ENCODE data around the gene EGR2. TPM values are rescaled to one million over a fixed set of nuclear protein-coding genes. Genes with fewer than 3 reads are reported as not detected.

The EGR2 gene
- total RNA-seq, 1 donor = 11.9 TPM

GRCh38 chr10:62831346-62831745 is 15.2 kb upstream of the EGR2 start:
- Histone ChIP-seq H3K4me1 (ENCODE audit: insufficient read depth, low read length) (no peaks in the 10 kb centered on the region), H3K9me3 (ENCODE audit: low read depth, low read length) (no peaks in the 10 kb centered on the region), H3K4me3 (ENCODE audit: low read length) (no peak overlapping the region), H3K27me3 (ENCODE audit: insufficient read depth, low read length) (peaks cover 7% of the 10 kb centered on the region)

DNA sequence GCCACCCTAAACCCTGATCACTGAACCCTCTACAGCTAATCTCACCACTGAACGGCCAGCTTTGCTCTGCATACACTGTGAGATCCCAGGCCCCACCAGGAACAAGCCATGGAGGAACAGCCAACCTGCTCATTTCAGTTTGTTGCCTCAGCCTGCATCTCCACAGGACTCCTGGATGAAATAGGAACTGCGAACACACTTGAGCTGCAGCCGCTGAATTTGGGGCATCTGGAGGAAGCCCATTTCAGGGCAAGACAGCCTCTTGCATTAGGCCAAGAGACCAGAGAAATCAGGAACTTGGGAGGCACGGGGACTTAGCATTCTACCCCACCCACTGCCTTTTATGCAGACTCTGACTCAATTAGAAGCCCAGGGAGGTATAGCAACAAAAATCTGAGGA is 14.5 kb upstream of the EGR2 start:
- Histone ChIP-seq H3K4me3 (ENCODE audit: low read length) (no peak overlapping the region), H3K27me3 (ENCODE audit: insufficient read depth, low read length) (peaks cover 7% of the 10 kb centered on the region), H3K9me3 (ENCODE audit: low read depth, low read length) (no peaks in the 10 kb centered on the region), H3K4me1 (ENCODE audit: insufficient read depth, low read length) (no peaks in the 10 kb centered on the region)

- H3K9me3 ChIP-seq (ENCODE audit: low read depth, low read length) = no peaks in the 10 kb centered on the region
- peaks cover 7% of the 10 kb centered on the region for H3K27me3 ChIP-seq (ENCODE audit: insufficient read depth, low read length)
- no peaks in the 10 kb centered on the region for H3K4me1 ChIP-seq (ENCODE audit: insufficient read depth, low read length)
- H3K4me3 ChIP-seq (ENCODE audit: low read length) = no peak overlapping the region
Observed at GRCh38 chr10:62829622-62830021, 13.5 kb upstream of the EGR2 start.

DNA sequence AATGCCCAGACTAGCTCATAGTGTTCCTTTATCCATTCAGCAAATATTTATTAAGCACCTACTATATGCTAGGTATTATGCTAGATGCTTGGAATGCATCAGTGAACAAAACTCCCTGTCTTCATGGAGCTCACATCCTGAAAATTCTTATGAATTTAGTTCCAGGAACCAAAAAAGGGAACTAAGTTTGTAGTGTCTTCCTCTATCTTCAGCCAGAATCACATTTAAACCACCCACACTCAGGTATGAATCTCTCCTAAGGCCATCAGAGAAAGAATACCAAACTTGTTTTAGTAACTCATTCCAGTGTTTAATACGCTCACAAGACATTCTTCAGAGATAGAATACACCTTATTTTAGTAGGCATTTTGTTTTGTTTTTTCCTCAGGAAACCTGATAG is 10.1 kb upstream of the EGR2 start:
- Histone ChIP-seq H3K4me3 (ENCODE audit: low read length) (no peak overlapping the region), H3K9me3 (ENCODE audit: low read depth, low read length) (no peaks in the 10 kb centered on the region), H3K27me3 (ENCODE audit: insufficient read depth, low read length) (peaks cover 4% of the 10 kb centered on the region), H3K4me1 (ENCODE audit: insufficient read depth, low read length) (no peaks in the 10 kb centered on the region)

GRCh38 chr10:62820586-62820985 is 4.4 kb upstream of the EGR2 start:
- Histone ChIP-seq H3K4me1 (ENCODE audit: insufficient read depth, low read length) (peaks cover 33% of the 10 kb centered on the region), H3K4me3 (ENCODE audit: low read length) (no peak overlapping the region), H3K27me3 (ENCODE audit: insufficient read depth, low read length) (peaks cover 38% of the 10 kb centered on the region), H3K9me3 (ENCODE audit: low read depth, low read length) (no peaks in the 10 kb centered on the region)

- H3K4me1 ChIP-seq (ENCODE audit: insufficient read depth, low read length) = peaks cover 45% of the 10 kb centered on the region
- H3K4me3 ChIP-seq (ENCODE audit: low read length) = no peak overlapping the region
- peaks cover 51% of the 10 kb centered on the region for H3K27me3 ChIP-seq (ENCODE audit: insufficient read depth, low read length)
- no peaks in the 10 kb centered on the region for H3K9me3 ChIP-seq (ENCODE audit: low read depth, low read length)
Observed at GRCh38 chr10:62819141-62819920, 3.2 kb upstream of the EGR2 start.

- Histone ChIP-seq H3K9me3 (ENCODE audit: low read depth, low read length) (no peaks in the 10 kb centered on the region), H3K27me3 (ENCODE audit: insufficient read depth, low read length) (peaks cover 57% of the 10 kb centered on the region), H3K4me3 (ENCODE audit: low read length) (peak overlapping the region; percentile 65), H3K4me1 (ENCODE audit: insufficient read depth, low read length) (peaks cover 49% of the 10 kb centered on the region)
Observed at GRCh38 chr10:62818426-62819011, 2.4 kb upstream of the EGR2 start.

- no peaks in the 10 kb centered on the region for H3K9me3 ChIP-seq (ENCODE audit: low read depth, low read length)
- peaks cover 49% of the 10 kb centered on the region for H3K4me1 ChIP-seq (ENCODE audit: insufficient read depth, low read length)
- peak overlapping the region; percentile 65 for H3K4me3 ChIP-seq (ENCODE audit: low read length)
- H3K27me3 ChIP-seq (ENCODE audit: insufficient read depth, low read length) = peaks cover 57% of the 10 kb centered on the region
Observed at GRCh38 chr10:62817766-62818425, 1.7 kb upstream of the EGR2 start.

- no peaks in the 10 kb centered on the region for H3K9me3 ChIP-seq (ENCODE audit: low read depth, low read length)
- H3K27me3 ChIP-seq (ENCODE audit: insufficient read depth, low read length) = peaks cover 57% of the 10 kb centered on the region
- H3K4me1 ChIP-seq (ENCODE audit: insufficient read depth, low read length) = peaks cover 49% of the 10 kb centered on the region
- peak overlapping the region; percentile 65 for H3K4me3 ChIP-seq (ENCODE audit: low read length)
Observed at GRCh38 chr10:62817121-62817765, 1.1 kb upstream of the EGR2 start.

- H3K4me1 ChIP-seq (ENCODE audit: insufficient read depth, low read length) = peaks cover 54% of the 10 kb centered on the region
- H3K9me3 ChIP-seq (ENCODE audit: low read depth, low read length) = no peaks in the 10 kb centered on the region
- H3K27me3 ChIP-seq (ENCODE audit: insufficient read depth, low read length) = peaks cover 50% of the 10 kb centered on the region
- peak overlapping the region; percentile 65 for H3K4me3 ChIP-seq (ENCODE audit: low read length)
Observed at GRCh38 chr10:62816076-62816330, 163 bp downstream of the EGR2 start.

DNA sequence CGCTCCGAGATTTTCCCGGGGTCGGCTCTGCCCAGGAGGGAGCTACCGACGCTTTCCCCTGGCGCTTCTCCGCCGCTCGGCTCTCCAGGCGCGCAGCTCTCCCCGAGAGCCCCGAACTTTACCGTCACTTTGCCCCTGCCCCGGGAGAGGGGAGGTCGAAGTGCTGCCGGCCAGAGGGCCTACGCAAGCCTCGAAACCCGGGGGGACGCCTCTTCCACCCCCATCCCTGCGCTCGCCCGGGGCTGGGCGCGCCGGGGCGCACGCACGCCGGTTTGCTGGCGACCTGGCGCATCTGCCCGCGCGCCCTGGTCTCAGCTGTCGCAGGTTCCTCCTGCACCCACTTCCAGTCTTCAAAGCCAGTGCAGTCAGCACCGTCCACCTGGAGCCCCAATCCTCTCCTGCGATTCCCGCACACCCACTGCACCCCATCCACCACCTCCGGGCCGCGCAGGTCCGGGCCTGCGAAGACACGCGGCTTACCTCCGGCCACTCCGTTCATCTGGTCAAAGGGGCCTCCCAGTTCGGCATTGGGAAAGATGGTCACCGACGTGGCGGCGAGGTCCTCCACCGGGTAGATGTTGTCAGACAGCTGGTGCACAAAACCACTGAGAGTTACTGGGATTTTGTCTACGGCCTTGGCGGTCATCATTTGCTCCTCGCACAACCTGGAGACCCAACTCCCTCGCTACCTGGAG is 638 bp downstream of the EGR2 start:
- Histone ChIP-seq H3K27me3 (ENCODE audit: insufficient read depth, low read length) (peaks cover 45% of the 10 kb centered on the region), H3K4me1 (ENCODE audit: insufficient read depth, low read length) (peaks cover 54% of the 10 kb centered on the region), H3K4me3 (ENCODE audit: low read length) (peak overlapping the region; percentile 65), H3K9me3 (ENCODE audit: low read depth, low read length) (no peaks in the 10 kb centered on the region)

- Histone ChIP-seq H3K4me1 (ENCODE audit: insufficient read depth, low read length) (peaks cover 54% of the 10 kb centered on the region), H3K9me3 (ENCODE audit: low read depth, low read length) (no peaks in the 10 kb centered on the region), H3K27me3 (ENCODE audit: insufficient read depth, low read length) (peaks cover 39% of the 10 kb centered on the region), H3K4me3 (ENCODE audit: low read length) (peak overlapping the region; percentile 65)
Observed at GRCh38 chr10:62814756-62815380, 1.3 kb downstream of the EGR2 start.

DNA sequence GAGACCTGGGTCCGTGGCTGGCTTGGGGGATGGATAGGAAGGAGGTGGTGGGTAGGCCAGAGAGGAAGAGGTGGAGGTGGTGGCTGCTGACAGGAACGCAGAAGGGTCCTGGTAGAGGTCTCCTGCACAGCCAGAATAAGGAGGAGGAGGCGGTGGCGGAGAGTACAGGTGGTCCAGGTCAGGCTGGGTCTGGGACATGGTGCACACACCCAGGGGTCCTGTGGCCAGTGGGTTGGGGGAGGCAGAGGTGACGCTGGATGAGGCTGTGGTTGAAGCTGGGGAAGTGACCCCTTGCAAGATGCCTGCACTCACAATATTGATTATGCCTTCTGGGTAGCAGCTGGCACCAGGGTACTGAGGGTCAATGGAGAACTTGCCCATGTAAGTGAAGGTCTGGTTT is 2.2 kb downstream of the EGR2 start:
- H3K4me3 ChIP-seq (ENCODE audit: low read length) = no peak overlapping the region
- no peaks in the 10 kb centered on the region for H3K9me3 ChIP-seq (ENCODE audit: low read depth, low read length)
- peaks cover 50% of the 10 kb centered on the region for H3K4me1 ChIP-seq (ENCODE audit: insufficient read depth, low read length)
- peaks cover 30% of the 10 kb centered on the region for H3K27me3 ChIP-seq (ENCODE audit: insufficient read depth, low read length)

- Histone ChIP-seq H3K4me1 (ENCODE audit: insufficient read depth, low read length) (peaks cover 48% of the 10 kb centered on the region), H3K9me3 (ENCODE audit: low read depth, low read length) (no peaks in the 10 kb centered on the region), H3K4me3 (ENCODE audit: low read length) (no peak overlapping the region), H3K27me3 (ENCODE audit: insufficient read depth, low read length) (peaks cover 27% of the 10 kb centered on the region)
Observed at GRCh38 chr10:62813453-62813852, 2.7 kb downstream of the EGR2 start.
